ENCODE data around the gene NUP35.

DNA sequence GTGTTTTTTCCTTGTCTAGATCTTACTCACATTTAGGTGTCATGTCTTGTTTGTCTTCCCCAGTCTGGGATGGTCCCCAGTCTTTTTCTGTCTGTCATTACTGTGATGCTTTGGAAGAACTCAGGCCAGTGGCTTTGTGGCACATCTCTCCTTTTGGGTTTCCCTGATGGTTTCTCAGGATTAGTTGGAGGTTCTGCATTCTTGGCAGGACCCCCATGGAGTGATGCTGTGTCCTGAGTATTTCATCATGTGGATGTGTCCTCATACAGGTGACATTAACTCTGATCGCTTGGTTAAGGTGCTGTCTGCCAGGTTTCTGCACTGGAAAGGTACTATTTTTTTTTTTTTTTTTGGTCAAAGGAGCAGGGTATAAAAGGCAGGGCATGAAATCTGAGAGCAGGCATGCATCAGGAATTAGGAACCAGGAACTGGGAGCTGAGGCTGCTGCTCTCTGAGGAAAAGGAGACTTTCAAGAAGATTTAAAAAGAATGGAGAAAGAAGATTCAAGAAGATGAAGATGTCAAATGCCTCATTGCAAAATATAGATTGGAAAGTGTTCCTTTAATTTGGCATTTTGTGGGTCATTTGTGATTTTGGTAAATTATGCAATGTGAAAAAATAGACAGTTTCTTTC is 85.3 kb downstream of the NUP35 start:
- TF ChIP-seq, protein P1, sequence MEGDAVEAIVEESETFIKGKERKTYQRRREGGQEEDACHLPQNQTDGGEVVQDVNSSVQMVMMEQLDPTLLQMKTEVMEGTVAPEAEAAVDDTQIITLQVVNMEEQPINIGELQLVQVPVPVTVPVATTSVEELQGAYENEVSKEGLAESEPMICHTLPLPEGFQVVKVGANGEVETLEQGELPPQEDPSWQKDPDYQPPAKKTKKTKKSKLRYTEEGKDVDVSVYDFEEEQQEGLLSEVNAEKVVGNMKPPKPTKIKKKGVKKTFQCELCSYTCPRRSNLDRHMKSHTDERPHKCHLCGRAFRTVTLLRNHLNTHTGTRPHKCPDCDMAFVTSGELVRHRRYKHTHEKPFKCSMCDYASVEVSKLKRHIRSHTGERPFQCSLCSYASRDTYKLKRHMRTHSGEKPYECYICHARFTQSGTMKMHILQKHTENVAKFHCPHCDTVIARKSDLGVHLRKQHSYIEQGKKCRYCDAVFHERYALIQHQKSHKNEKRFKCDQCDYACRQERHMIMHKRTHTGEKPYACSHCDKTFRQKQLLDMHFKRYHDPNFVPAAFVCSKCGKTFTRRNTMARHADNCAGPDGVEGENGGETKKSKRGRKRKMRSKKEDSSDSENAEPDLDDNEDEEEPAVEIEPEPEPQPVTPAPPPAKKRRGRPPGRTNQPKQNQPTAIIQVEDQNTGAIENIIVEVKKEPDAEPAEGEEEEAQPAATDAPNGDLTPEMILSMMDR (conservative IDR thresholded peaks at IDR 0.05 in 1 of 2, IDR thresholded peaks at IDR 0.05 in 1 of 2; ENCODE audit: low read depth in 1 of 2, low read length in 2 of 2), result no peak
- TF ChIP-seq EZH2 (IDR thresholded peaks at IDR 0.05; ENCODE audit: low read length, missing control alignments), result no peak
